Fibroblast of skin of left quadriceps (primary cell): ENCODE measurements around the gene FHDC1.

Experiments
- DNase-seq, 2 experiments: peaks; one replicate each; pipeline ENCODE4 v3.0.0-alpha.2; 2013; ENCODE audit warnings: low read depth in 2 of 2

FHDC1 gene

GRCh38 chr4:152981278-152981677 is 45.2 kb downstream of the FHDC1 start:
- no peak for DNase-seq

- no peak for DNase-seq
These were observed 45.7 kb downstream of the FHDC1 start for GRCh38 chr4:152981842-152982241.

GRCh38 chr4:152983221-152983620 is 47.1 kb downstream of the FHDC1 start:
- no peak for DNase-seq

GRCh38 chr4:152983774-152984411 is 47.8 kb downstream of the FHDC1 start:
- no peak for DNase-seq

- no peak for DNase-seq
These were observed 52.8 kb downstream of the FHDC1 start for GRCh38 chr4:152988721-152989553.

- no peak for DNase-seq
These were observed 53.4 kb downstream of the FHDC1 start for GRCh38 chr4:152989554-152989970.

- DNase-seq: no peak
These were observed 54.5 kb downstream of the FHDC1 start for GRCh38 chr4:152990471-152991131.

- no peak for DNase-seq
These were observed 55.3 kb downstream of the FHDC1 start for GRCh38 chr4:152991398-152991797.

GRCh38 chr4:152992027-152992426 is 55.9 kb downstream of the FHDC1 start:
- no peak for DNase-seq

GRCh38 chr4:152992466-152992865 is 56.3 kb downstream of the FHDC1 start:
- no peak for DNase-seq

GRCh38 chr4:152994038-152994437 is 57.9 kb downstream of the FHDC1 start:
- no peak for DNase-seq

GRCh38 chr4:152996111-152996571 is 60.0 kb downstream of the FHDC1 start:
- DNase-seq: no peak

GRCh38 chr4:152996672-152997071 is 60.5 kb downstream of the FHDC1 start:
- no peak for DNase-seq

GRCh38 chr4:152997288-152997687 is 61.2 kb downstream of the FHDC1 start:
- DNase-seq: no peak

- DNase-seq: no peak
These were observed 61.8 kb downstream of the FHDC1 start for GRCh38 chr4:152997771-152998487.

GRCh38 chr4:152998861-152999260 is 62.7 kb downstream of the FHDC1 start:
- no peak for DNase-seq

GRCh38 chr4:152999346-153000075 is 63.4 kb downstream of the FHDC1 start:
- DNase-seq: no peak

GRCh38 chr4:153000076-153000420 is 63.9 kb downstream of the FHDC1 start:
- no peak for DNase-seq

- DNase-seq: no peak
These were observed 65.5 kb downstream of the FHDC1 start for GRCh38 chr4:153001626-153002025.

- DNase-seq: no peak
These were observed 66.0 kb downstream of the FHDC1 start for GRCh38 chr4:153002110-153002509.

GRCh38 chr4:153004081-153004850 is 68.1 kb downstream of the FHDC1 start:
- no peak for DNase-seq
